GM23338 (cell line): ENCODE measurements around the gene PIGB. TPM values are rescaled to one million over a fixed set of nuclear protein-coding genes. Genes with fewer than 3 reads are reported as not detected.
A peak's percentile ranks its signal among the peaks of the same experiment; 100 is the strongest.

Experiments used
- ATAC-seq: fragments of 200-7000 bp; cut with Tn5 transposase; 3 replicates; pipeline ENCODE4 v1.9.1; 2020
- DNase-seq: peaks from one replicate; pipeline ENCODE4 v3.0.0-alpha.2; 2015; ENCODE audit warnings: low spot score
- H2AFZ ChIP-seq: fragments of 200-600 bp; sonication (generic); 2 replicates; pipeline ENCODE4 v1.8.0; 2016; ENCODE audit warnings: antibody characterized with exemption, mild to moderate bottlenecking, moderate library complexity
- H3F3A ChIP-seq: fragments of 200-600 bp; sonication (generic); replicated peaks from 2 replicates; pipeline ENCODE4 v1.8.0; 2017; ENCODE audit warnings: antibody characterized with exemption, mixed run types, low read depth
- H3K27ac ChIP-seq: fragments of 200-600 bp; sonication (generic); 2 replicates; pipeline ENCODE4 v1.6.1; 2016; ENCODE audit warnings: low read depth
- H3K27me3 ChIP-seq: fragments of 200-600 bp; sonication (generic); 2 replicates; pipeline ENCODE4 v1.8.0; 2016; ENCODE audit warnings: mild to moderate bottlenecking, mixed run types, moderate library complexity; ENCODE audit not compliant: insufficient read depth
- H3K36me3 ChIP-seq: fragments of 200-600 bp; sonication (generic); 2 replicates; pipeline ENCODE4 v1.8.0; 2016; ENCODE audit warnings: mild to moderate bottlenecking; ENCODE audit not compliant: insufficient read depth
- H3K4me1 ChIP-seq: fragments of 200-600 bp; sonication (generic); 2 replicates; pipeline ENCODE4 v1.8.0; 2016; ENCODE audit warnings: mild to moderate bottlenecking, moderate library complexity; ENCODE audit not compliant: insufficient read depth
- H3K4me2 ChIP-seq: fragments of 200-600 bp; sonication (generic); 2 replicates; pipeline ENCODE4 v1.7.1; 2017; ENCODE audit warnings: mixed run types
- H3K4me3 ChIP-seq: fragments of 200-600 bp; sonication (generic); 2 replicates; pipeline ENCODE4 v1.6.1; 2016; ENCODE audit warnings: mixed run types
- H3K79me2 ChIP-seq: fragments of 200-600 bp; sonication (generic); replicated peaks from 2 replicates; pipeline ENCODE4 v1.8.0; 2017; ENCODE audit warnings: mild to moderate bottlenecking; ENCODE audit not compliant: insufficient read depth
- H3K9me2 ChIP-seq: fragments of 200-600 bp; sonication (generic); 2 replicates; pipeline ENCODE4 v1.8.0; 2017; ENCODE audit not compliant: insufficient read depth
- H4K20me1 ChIP-seq: fragments of 200-600 bp; sonication (generic); replicated peaks from 2 replicates; pipeline ENCODE4 v1.8.0; 2017; ENCODE audit warnings: mild to moderate bottlenecking; ENCODE audit not compliant: insufficient read depth
- H3K27ac Mint-ChIP-seq: 2 replicates; pipeline ENCODE4 v1.8.0; 2020; ENCODE audit warnings: inconsistent platforms, mild to moderate bottlenecking, moderate library complexity, mixed read lengths
- H3K27me3 Mint-ChIP-seq: 3 replicates; pipeline ENCODE4 v1.8.0; 2022; ENCODE audit warnings: low read depth, mild to moderate bottlenecking, moderate library complexity, mixed read lengths, inconsistent platforms; ENCODE audit not compliant: insufficient read depth, poor library complexity
- H3K36me3 Mint-ChIP-seq: 3 replicates; pipeline ENCODE4 v1.8.0; 2021; ENCODE audit warnings: low read depth, mild to moderate bottlenecking, inconsistent platforms, moderate library complexity, mixed read lengths
- H3K4me1 Mint-ChIP-seq: 3 replicates; pipeline ENCODE4 v1.8.0; 2020; ENCODE audit warnings: mild to moderate bottlenecking, inconsistent platforms, mixed read lengths
- H3K4me3 Mint-ChIP-seq: 3 replicates; pipeline ENCODE4 v1.8.0; 2021; ENCODE audit warnings: moderate library complexity, mild to moderate bottlenecking, inconsistent platforms, mixed read lengths
- H3K9me3 Mint-ChIP-seq: 3 replicates; pipeline ENCODE4 v1.8.0; 2020; ENCODE audit warnings: moderate library complexity, mild to moderate bottlenecking, inconsistent platforms, mixed read lengths
- EZH2 ChIP-seq: fragments of 200-600 bp; sonication (generic); IDR thresholded peaks from one replicate; pipeline ENCODE4 v1.8.0; 2017; ENCODE audit warnings: antibody characterized with exemption, mild to moderate bottlenecking, low read depth; ENCODE audit not compliant: unreplicated experiment
- EZH2phosphoT487 ChIP-seq: fragments of 200-600 bp; sonication (generic); IDR thresholded peaks from one replicate; pipeline ENCODE4 v1.8.1; 2018; ENCODE audit warnings: antibody characterized with exemption; ENCODE audit not compliant: unreplicated experiment
- JUNB ChIP-seq: IDR thresholded peaks from one replicate; pipeline ENCODE4 v1.6.1; 2016; ENCODE audit warnings: antibody characterized with exemption; ENCODE audit not compliant: unreplicated experiment
- NANOG ChIP-seq: IDR thresholded peaks from 2 replicates; pipeline ENCODE4 v1.6.1; 2016; ENCODE audit warnings: antibody characterized with exemption, borderline replicate concordance
- STAT1 ChIP-seq: IDR thresholded peaks from one replicate; pipeline ENCODE4 v1.6.1; 2016; ENCODE audit warnings: antibody characterized with exemption; ENCODE audit not compliant: unreplicated experiment
- ZNF114 ChIP-seq: fragments of 250-450 bp; sonication (Bioruptor Pico); IDR thresholded peaks from 2 replicates; pipeline ENCODE4 v1.5.0; 2020; ENCODE audit warnings: mild to moderate bottlenecking, moderate library complexity
- ZNF331 ChIP-seq: fragments of 250-450 bp; sonication (Bioruptor Pico); IDR thresholded peaks from 2 replicates; pipeline ENCODE4 v1.5.0; 2020; ENCODE audit warnings: low read depth, mild to moderate bottlenecking, moderate library complexity
- polyA plus RNA-seq: library from polyadenylated mRNA; unstranded; fragments of >200 nt; fragmentation: Nextera tagmentation; extraction: Ambion mirVana; gene quantifications from 2 replicates; pipeline ENCODE4 v1.2.1, GENCODE V29; 2016
- total RNA-seq: library from RNA; depleted of rRNA; stranded (reverse); fragments of >200 nt; shearing (Covaris generic); gene quantifications from 2 replicates; pipeline ENCODE4 v1.2.3, GENCODE V29; 2014
- TF ChIP-seq, protein P1 (sequence below): IDR thresholded peaks from one replicate; pipeline ENCODE4 v1.6.1; 2018; ENCODE audit warnings: antibody characterized with exemption; ENCODE audit not compliant: unreplicated experiment
- TF ChIP-seq, protein P2 (sequence below): fragments of 250-450 bp; sonication (Bioruptor Pico); IDR thresholded peaks from 2 replicates; pipeline ENCODE4 v1.5.0; 2020; ENCODE audit warnings: mild to moderate bottlenecking, moderate library complexity
- TF ChIP-seq, protein P3 (sequence below), 2 experiments: fragments of 200-600 bp in 1 of 2; sonication (generic) in 1 of 2; conservative IDR thresholded peaks; 2 replicates each; pipeline versions ENCODE4 v1.5.1 to v1.6.1; 2016 to 2017; ENCODE audit warnings: antibody characterized with exemption in 2 of 2, low read depth in 2 of 2, mild to moderate bottlenecking in 2 of 2, moderate library complexity in 1 of 2

Gene PIGB
- total and polyA plus RNA-seq, 2 experiments from 2014 or later = 6.1 to 9.0 TPM

DNA sequence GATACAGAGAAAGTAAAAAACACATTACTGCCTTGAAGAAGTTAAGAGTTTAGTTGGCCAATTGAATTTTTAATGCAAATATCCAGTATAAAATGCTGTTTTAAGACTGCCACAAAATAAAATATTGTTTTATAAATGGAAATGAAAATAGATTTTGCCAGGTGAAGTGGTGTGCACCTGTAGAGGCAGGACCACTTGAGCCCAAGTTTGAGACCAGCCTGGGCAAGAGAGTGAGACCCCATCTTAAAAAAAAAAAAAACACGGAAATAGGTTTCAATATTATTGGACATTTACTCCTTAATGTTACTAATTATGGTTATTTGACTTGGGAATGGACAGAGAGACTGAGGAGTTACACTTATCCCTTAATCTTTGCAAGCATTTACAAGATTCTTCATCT is 1.9 kb downstream of the PIGB start (continued):
- no peak for TF ChIP-seq ZNF331 (CRISPR knock-in tag)

DNA sequence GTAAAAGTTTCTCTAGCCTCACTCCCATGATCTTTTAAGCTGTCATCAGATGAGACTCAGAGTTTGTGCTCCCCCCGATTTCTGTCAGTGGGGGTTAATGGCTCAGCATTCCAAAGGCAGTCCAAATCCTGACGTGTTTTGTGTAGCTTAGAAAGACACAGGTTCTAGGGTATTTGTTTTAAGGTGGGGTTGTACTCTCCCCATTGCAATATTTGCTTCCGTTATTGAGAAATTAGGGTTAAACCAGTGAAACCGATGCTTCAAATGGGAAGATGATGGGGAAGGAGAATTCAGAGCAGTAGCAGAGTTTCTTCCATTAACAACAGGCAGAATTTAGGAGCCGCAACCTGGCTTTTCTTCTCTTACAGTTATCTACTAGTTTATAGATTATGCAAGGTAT is 3.4 kb downstream of the PIGB start:
- ATAC-seq (no peak), DNase-seq (no peak)
- Mint-ChIP-seq H3K27ac (no peak overlapping the region), H3K9me3 (no peaks in the 10 kb centered on the region; the same call in 2 of the 3 replicates), H3K4me1 (peaks cover 16% of the 10 kb centered on the region), H3K4me3 (no peak overlapping the region), H3K27me3 (peaks cover 3% of the 10 kb centered on the region), H3K36me3 (no peaks in the 10 kb centered on the region)
- Histone ChIP-seq H3K27ac (0 out of 2 replicates have a peak overlapping the region, but pooled peaks have one; percentile 35), H3K27me3 (no peaks in the 10 kb centered on the region), H3K4me3 (no peak overlapping the region), H2AFZ (no peak overlapping the region), H3K4me1 (peaks cover 10% of the 10 kb centered on the region; the same call in 1 of the 2 replicates), H3K36me3 (no peaks in the 10 kb centered on the region), H3F3A (no peaks in the 10 kb centered on the region), H3K4me2 (0 out of 2 replicates have a peak overlapping the region, but pooled peaks have one; percentile 16), H4K20me1 (no peaks in the 10 kb centered on the region), H3K79me2 (peaks cover 6% of the 10 kb centered on the region), H3K9me2 (no peaks in the 10 kb centered on the region)
- TF ChIP-seq, protein P1, sequence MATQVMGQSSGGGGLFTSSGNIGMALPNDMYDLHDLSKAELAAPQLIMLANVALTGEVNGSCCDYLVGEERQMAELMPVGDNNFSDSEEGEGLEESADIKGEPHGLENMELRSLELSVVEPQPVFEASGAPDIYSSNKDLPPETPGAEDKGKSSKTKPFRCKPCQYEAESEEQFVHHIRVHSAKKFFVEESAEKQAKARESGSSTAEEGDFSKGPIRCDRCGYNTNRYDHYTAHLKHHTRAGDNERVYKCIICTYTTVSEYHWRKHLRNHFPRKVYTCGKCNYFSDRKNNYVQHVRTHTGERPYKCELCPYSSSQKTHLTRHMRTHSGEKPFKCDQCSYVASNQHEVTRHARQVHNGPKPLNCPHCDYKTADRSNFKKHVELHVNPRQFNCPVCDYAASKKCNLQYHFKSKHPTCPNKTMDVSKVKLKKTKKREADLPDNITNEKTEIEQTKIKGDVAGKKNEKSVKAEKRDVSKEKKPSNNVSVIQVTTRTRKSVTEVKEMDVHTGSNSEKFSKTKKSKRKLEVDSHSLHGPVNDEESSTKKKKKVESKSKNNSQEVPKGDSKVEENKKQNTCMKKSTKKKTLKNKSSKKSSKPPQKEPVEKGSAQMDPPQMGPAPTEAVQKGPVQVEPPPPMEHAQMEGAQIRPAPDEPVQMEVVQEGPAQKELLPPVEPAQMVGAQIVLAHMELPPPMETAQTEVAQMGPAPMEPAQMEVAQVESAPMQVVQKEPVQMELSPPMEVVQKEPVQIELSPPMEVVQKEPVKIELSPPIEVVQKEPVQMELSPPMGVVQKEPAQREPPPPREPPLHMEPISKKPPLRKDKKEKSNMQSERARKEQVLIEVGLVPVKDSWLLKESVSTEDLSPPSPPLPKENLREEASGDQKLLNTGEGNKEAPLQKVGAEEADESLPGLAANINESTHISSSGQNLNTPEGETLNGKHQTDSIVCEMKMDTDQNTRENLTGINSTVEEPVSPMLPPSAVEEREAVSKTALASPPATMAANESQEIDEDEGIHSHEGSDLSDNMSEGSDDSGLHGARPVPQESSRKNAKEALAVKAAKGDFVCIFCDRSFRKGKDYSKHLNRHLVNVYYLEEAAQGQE = no peak
- TF ChIP-seq, protein P2, sequence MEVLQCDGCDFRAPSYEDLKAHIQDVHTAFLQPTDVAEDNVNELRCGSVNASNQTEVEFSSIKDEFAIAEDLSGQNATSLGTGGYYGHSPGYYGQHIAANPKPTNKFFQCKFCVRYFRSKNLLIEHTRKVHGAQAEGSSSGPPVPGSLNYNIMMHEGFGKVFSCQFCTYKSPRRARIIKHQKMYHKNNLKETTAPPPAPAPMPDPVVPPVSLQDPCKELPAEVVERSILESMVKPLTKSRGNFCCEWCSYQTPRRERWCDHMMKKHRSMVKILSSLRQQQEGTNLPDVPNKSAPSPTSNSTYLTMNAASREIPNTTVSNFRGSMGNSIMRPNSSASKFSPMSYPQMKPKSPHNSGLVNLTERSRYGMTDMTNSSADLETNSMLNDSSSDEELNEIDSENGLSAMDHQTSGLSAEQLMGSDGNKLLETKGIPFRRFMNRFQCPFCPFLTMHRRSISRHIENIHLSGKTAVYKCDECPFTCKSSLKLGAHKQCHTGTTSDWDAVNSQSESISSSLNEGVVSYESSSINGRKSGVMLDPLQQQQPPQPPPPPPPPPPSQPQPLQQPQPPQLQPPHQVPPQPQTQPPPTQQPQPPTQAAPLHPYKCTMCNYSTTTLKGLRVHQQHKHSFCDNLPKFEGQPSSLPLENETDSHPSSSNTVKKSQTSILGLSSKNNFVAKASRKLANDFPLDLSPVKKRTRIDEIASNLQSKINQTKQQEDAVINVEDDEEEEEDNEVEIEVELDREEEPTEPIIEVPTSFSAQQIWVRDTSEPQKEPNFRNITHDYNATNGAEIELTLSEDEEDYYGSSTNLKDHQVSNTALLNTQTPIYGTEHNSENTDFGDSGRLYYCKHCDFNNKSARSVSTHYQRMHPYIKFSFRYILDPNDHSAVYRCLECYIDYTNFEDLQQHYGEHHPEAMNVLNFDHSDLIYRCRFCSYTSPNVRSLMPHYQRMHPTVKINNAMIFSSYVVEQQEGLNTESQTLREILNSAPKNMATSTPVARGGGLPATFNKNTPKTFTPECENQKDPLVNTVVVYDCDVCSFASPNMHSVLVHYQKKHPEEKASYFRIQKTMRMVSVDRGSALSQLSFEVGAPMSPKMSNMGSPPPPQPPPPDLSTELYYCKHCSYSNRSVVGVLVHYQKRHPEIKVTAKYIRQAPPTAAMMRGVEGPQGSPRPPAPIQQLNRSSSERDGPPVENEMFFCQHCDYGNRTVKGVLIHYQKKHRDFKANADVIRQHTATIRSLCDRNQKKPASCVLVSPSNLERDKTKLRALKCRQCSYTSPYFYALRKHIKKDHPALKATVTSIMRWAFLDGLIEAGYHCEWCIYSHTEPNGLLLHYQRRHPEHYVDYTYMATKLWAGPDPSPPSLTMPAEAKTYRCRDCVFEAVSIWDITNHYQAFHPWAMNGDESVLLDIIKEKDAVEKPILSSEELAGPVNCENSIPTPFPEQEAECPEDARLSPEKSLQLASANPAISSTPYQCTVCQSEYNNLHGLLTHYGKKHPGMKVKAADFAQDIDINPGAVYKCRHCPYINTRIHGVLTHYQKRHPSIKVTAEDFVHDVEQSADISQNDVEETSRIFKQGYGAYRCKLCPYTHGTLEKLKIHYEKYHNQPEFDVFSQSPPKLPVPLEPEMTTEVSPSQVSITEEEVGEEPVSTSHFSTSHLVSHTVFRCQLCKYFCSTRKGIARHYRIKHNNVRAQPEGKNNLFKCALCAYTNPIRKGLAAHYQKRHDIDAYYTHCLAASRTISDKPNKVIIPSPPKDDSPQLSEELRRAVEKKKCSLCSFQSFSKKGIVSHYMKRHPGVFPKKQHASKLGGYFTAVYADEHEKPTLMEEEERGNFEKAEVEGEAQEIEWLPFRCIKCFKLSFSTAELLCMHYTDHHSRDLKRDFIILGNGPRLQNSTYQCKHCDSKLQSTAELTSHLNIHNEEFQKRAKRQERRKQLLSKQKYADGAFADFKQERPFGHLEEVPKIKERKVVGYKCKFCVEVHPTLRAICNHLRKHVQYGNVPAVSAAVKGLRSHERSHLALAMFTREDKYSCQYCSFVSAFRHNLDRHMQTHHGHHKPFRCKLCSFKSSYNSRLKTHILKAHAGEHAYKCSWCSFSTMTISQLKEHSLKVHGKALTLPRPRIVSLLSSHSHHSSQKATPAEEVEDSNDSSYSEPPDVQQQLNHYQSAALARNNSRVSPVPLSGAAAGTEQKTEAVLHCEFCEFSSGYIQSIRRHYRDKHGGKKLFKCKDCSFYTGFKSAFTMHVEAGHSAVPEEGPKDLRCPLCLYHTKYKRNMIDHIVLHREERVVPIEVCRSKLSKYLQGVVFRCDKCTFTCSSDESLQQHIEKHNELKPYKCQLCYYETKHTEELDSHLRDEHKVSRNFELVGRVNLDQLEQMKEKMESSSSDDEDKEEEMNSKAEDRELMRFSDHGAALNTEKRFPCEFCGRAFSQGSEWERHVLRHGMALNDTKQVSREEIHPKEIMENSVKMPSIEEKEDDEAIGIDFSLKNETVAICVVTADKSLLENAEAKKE (CRISPR knock-in tag) = no peak
- TF ChIP-seq, protein P3, sequence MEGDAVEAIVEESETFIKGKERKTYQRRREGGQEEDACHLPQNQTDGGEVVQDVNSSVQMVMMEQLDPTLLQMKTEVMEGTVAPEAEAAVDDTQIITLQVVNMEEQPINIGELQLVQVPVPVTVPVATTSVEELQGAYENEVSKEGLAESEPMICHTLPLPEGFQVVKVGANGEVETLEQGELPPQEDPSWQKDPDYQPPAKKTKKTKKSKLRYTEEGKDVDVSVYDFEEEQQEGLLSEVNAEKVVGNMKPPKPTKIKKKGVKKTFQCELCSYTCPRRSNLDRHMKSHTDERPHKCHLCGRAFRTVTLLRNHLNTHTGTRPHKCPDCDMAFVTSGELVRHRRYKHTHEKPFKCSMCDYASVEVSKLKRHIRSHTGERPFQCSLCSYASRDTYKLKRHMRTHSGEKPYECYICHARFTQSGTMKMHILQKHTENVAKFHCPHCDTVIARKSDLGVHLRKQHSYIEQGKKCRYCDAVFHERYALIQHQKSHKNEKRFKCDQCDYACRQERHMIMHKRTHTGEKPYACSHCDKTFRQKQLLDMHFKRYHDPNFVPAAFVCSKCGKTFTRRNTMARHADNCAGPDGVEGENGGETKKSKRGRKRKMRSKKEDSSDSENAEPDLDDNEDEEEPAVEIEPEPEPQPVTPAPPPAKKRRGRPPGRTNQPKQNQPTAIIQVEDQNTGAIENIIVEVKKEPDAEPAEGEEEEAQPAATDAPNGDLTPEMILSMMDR (conservative IDR thresholded peaks at IDR 0.05; ENCODE audit: low read depth in 2 of 2) = no peak
- TF ChIP-seq STAT1 (no peak), EZH2phosphoT487 (no peak), EZH2 (no peak), ZNF331 (CRISPR knock-in tag) (no peak), NANOG (no peak), JUNB (no peak), ZNF114 (CRISPR knock-in tag) (no peak)
